Measurements from ENCODE around the gene SLC9A7. TPM values are rescaled to one million over a fixed set of nuclear protein-coding genes. Genes with fewer than 3 reads are reported as not detected.

Gene SLC9A7
- total and polyA plus RNA-seq, 2 donors from 2014 or later = 2.4 to 16.1 TPM

- Histone ChIP-seq H3K27ac (ENCODE audit: low read depth in 2 of 2, low read length in 2 of 2) (no peak overlapping the region), H3K36me3 (ENCODE audit: control insufficient read depth in 2 of 3, insufficient read depth in 3 of 3, low read length in 3 of 3) (no peaks in the 10 kb centered on the region), H3K9ac (ENCODE audit: low read length in 3 of 3) (no peak overlapping the region), H3K27me3 (ENCODE audit: control insufficient read depth, insufficient read depth, low read length) (no peaks in the 10 kb centered on the region), H3K4me1 (ENCODE audit: control insufficient read depth in 2 of 3, insufficient read depth in 2 of 3, low read depth in 1 of 3, low read length in 3 of 3) (peaks cover 0 to 2% (median 0%) of the 10 kb centered on the region in 3 donors), H3K9me3 (ENCODE audit: control insufficient read depth in 2 of 3, insufficient read depth in 1 of 3, low read length in 3 of 3) (no peaks in the 10 kb centered on the region), H3K4me3 (ENCODE audit: low read length in 3 of 3) (peak overlapping the region in 1 of 3 donors; percentile 63)
- intact Hi-C loops (cut with DNase I) = no loop called here
- no peak for TF ChIP-seq CTCF (IDR thresholded peaks at IDR 0.05; ENCODE audit: borderline replicate concordance, extremely low read depth, insufficient read depth)
- FAIRE-seq = no peak
- DNase-seq = no peak
Observed at GRCh38 chrX:46757593-46757992, 1.3 kb downstream of the SLC9A7 start.

GRCh38 chrX:46757052-46757451, 1.9 kb downstream of the SLC9A7 start:
- Histone ChIP-seq H3K27ac (ENCODE audit: low read depth in 2 of 2, low read length in 2 of 2) (no peak overlapping the region), H3K9ac (ENCODE audit: low read length in 3 of 3) (no peak overlapping the region), H3K4me1 (ENCODE audit: control insufficient read depth in 2 of 3, insufficient read depth in 2 of 3, low read depth in 1 of 3, low read length in 3 of 3) (peaks cover 0 to 2% (median 0%) of the 10 kb centered on the region in 3 donors), H3K36me3 (ENCODE audit: control insufficient read depth in 2 of 3, insufficient read depth in 3 of 3, low read length in 3 of 3) (no peaks in the 10 kb centered on the region), H3K4me3 (ENCODE audit: low read length in 3 of 3) (no peak overlapping the region), H3K9me3 (ENCODE audit: control insufficient read depth in 2 of 3, insufficient read depth in 1 of 3, low read length in 3 of 3) (no peaks in the 10 kb centered on the region), H3K27me3 (ENCODE audit: control insufficient read depth, insufficient read depth, low read length) (no peaks in the 10 kb centered on the region)
- intact Hi-C loops (cut with DNase I) = no loop called here
- FAIRE-seq = no peak
- no peak for DNase-seq
- no peak for TF ChIP-seq CTCF (IDR thresholded peaks at IDR 0.05; ENCODE audit: borderline replicate concordance, extremely low read depth, insufficient read depth)

- Histone ChIP-seq H3K4me1 (ENCODE audit: control insufficient read depth in 2 of 3, insufficient read depth in 2 of 3, low read depth in 1 of 3, low read length in 3 of 3) (peaks cover 0 to 2% (median 0%) of the 10 kb centered on the region in 3 donors), H3K4me3 (ENCODE audit: low read length in 3 of 3) (no peak overlapping the region), H3K9me3 (ENCODE audit: control insufficient read depth in 2 of 3, insufficient read depth in 1 of 3, low read length in 3 of 3) (no peaks in the 10 kb centered on the region), H3K27ac (ENCODE audit: low read depth in 2 of 2, low read length in 2 of 2) (no peak overlapping the region), H3K36me3 (ENCODE audit: control insufficient read depth in 2 of 3, insufficient read depth in 3 of 3, low read length in 3 of 3) (no peaks in the 10 kb centered on the region), H3K9ac (ENCODE audit: low read length in 3 of 3) (no peak overlapping the region), H3K27me3 (ENCODE audit: control insufficient read depth, insufficient read depth, low read length) (no peaks in the 10 kb centered on the region)
- TF ChIP-seq CTCF (IDR thresholded peaks at IDR 0.05; ENCODE audit: borderline replicate concordance, extremely low read depth, insufficient read depth) = no peak
- FAIRE-seq (no peak), DNase-seq (no peak)
- intact Hi-C loops (cut with DNase I) = no loop called here
Observed at GRCh38 chrX:46755671-46756070, 3.2 kb downstream of the SLC9A7 start.

GRCh38 chrX:46754586-46755061, 4.3 kb downstream of the SLC9A7 start:
- H3K27ac ChIP-seq (ENCODE audit: low read depth in 2 of 2, low read length in 2 of 2) = no peak overlapping the region
- FAIRE-seq = no peak

More at GRCh38 chrX:46754586-46755061, 4.3 kb downstream of the SLC9A7 start:
- Histone ChIP-seq H3K4me3 (ENCODE audit: low read length in 3 of 3) (no peak overlapping the region), H3K9ac (ENCODE audit: low read length in 3 of 3) (no peak overlapping the region), H3K36me3 (ENCODE audit: control insufficient read depth in 2 of 3, insufficient read depth in 3 of 3, low read length in 3 of 3) (no peaks in the 10 kb centered on the region), H3K27me3 (ENCODE audit: control insufficient read depth, insufficient read depth, low read length) (no peaks in the 10 kb centered on the region), H3K4me1 (ENCODE audit: control insufficient read depth in 2 of 3, insufficient read depth in 2 of 3, low read depth in 1 of 3, low read length in 3 of 3) (peaks cover 0 to 1% (median 0%) of the 10 kb centered on the region in 3 donors), H3K9me3 (ENCODE audit: control insufficient read depth in 2 of 3, insufficient read depth in 1 of 3, low read length in 3 of 3) (no peaks in the 10 kb centered on the region)
- no peak for TF ChIP-seq CTCF (IDR thresholded peaks at IDR 0.05; ENCODE audit: borderline replicate concordance, extremely low read depth, insufficient read depth)
- no peak for DNase-seq
- intact Hi-C loops (cut with DNase I) = no loop called here
